Endothelial cell of umbilical vein (primary cell): ENCODE measurements around the gene FRY.

Experiments
- TF ChIP-seq, protein P1 (sequence below): IDR thresholded peaks from 2 replicates; pipeline ENCODE4 v1.6.1; 2011; ENCODE audit not compliant: insufficient read depth, insufficient read length
- TF ChIP-seq, protein P2 (sequence below), 2 donors: IDR thresholded peaks; 1 replicate in 1 of 2; 2 replicates in 1 of 2; pipeline ENCODE4 v1.5.1; 2011; ENCODE audit warnings: low read length in 2 of 2, mild to moderate bottlenecking in 2 of 2, moderate library complexity in 2 of 2, control low read depth in 1 of 2, inconsistent platforms in 1 of 2, low read depth in 1 of 2; ENCODE audit not compliant: insufficient read depth in 1 of 2; ENCODE audit errors: extremely low read depth in 1 of 2

DNA sequence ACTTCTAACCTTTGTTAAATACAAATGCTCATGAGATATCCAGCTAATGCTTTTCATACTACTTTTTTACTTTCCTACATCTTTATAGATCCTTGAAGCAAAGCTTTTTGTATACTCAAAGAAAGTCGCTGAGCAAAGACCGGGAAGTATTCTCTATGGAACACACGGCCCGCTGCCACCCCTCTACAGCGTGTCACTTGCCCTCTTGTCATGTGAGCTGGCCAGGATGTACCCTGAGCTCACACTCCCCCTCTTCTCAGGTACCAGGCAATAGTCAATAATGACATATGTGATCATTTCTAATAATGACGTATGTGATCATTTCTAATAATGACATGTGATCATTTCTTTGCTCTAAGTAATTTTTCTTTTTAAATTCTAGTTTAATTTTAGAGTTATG is 170.7 kb downstream of the FRY start:
- TF ChIP-seq, protein P1, sequence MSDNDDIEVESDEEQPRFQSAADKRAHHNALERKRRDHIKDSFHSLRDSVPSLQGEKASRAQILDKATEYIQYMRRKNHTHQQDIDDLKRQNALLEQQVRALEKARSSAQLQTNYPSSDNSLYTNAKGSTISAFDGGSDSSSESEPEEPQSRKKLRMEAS = no peak
- TF ChIP-seq, protein P2, sequence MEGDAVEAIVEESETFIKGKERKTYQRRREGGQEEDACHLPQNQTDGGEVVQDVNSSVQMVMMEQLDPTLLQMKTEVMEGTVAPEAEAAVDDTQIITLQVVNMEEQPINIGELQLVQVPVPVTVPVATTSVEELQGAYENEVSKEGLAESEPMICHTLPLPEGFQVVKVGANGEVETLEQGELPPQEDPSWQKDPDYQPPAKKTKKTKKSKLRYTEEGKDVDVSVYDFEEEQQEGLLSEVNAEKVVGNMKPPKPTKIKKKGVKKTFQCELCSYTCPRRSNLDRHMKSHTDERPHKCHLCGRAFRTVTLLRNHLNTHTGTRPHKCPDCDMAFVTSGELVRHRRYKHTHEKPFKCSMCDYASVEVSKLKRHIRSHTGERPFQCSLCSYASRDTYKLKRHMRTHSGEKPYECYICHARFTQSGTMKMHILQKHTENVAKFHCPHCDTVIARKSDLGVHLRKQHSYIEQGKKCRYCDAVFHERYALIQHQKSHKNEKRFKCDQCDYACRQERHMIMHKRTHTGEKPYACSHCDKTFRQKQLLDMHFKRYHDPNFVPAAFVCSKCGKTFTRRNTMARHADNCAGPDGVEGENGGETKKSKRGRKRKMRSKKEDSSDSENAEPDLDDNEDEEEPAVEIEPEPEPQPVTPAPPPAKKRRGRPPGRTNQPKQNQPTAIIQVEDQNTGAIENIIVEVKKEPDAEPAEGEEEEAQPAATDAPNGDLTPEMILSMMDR (IDR thresholded peaks at IDR 0.05; ENCODE audit: extremely low read depth in 1 of 2, insufficient read depth in 1 of 2, low read depth in 1 of 2, low read length in 2 of 2) = no peak
